Cerebellar cortex (tissue), 1 donor: Measurements from ENCODE around the gene TEX35.

ENCODE experiments used
- DNase-seq: peaks from one replicate; pipeline ENCODE4 v3.0.0-alpha.2; 2015; ENCODE audit warnings: low spot score

Gene TEX35

GRCh38 chr1:178512566-178513277, at the start of gene TEX35:
Gene TEX35 (plus strand): TSS chr1:178513109. CDS start chr1:178513189, 80 bp downstream.
- no peak for DNase-seq

- no peak for DNase-seq
These were observed 48.8 kb upstream of the TEX35 start for GRCh38 chr1:178464141-178464540.

- no peak for DNase-seq
These were observed 48.3 kb upstream of the TEX35 start for GRCh38 chr1:178464566-178464965.

GRCh38 chr1:178465011-178465410, 47.9 kb upstream of the TEX35 start:
- DNase-seq, result no peak

- no peak for DNase-seq
These were observed 45.1 kb upstream of the TEX35 start for GRCh38 chr1:178467837-178468236.

GRCh38 chr1:178470411-178470960, 42.4 kb upstream of the TEX35 start:
- no peak for DNase-seq

- DNase-seq, result no peak
These were observed 40.4 kb upstream of the TEX35 start for GRCh38 chr1:178472531-178472930.

- DNase-seq, result no peak
These were observed 35.5 kb upstream of the TEX35 start for GRCh38 chr1:178477373-178477772.

GRCh38 chr1:178477841-178478240, 35.1 kb upstream of the TEX35 start:
- DNase-seq, result no peak

GRCh38 chr1:178483251-178483957, 29.5 kb upstream of the TEX35 start:
- DNase-seq, result no peak

- DNase-seq, result no peak
These were observed 28.1 kb upstream of the TEX35 start for GRCh38 chr1:178484698-178485225.

GRCh38 chr1:178485541-178485981, 27.3 kb upstream of the TEX35 start:
- DNase-seq, result no peak

GRCh38 chr1:178486100-178487069, 26.5 kb upstream of the TEX35 start:
- DNase-seq, result no peak

GRCh38 chr1:178487070-178487615, 25.8 kb upstream of the TEX35 start:
- DNase-seq, result no peak

GRCh38 chr1:178488393-178488792, 24.5 kb upstream of the TEX35 start:
- no peak for DNase-seq

- DNase-seq, result no peak
These were observed 23.5 kb upstream of the TEX35 start for GRCh38 chr1:178489399-178489798.

GRCh38 chr1:178490136-178490535, 22.8 kb upstream of the TEX35 start:
- no peak for DNase-seq

GRCh38 chr1:178490967-178491366, 21.9 kb upstream of the TEX35 start:
- DNase-seq, result no peak

- DNase-seq, result no peak
These were observed 21.2 kb upstream of the TEX35 start for GRCh38 chr1:178491721-178492120.

GRCh38 chr1:178492341-178492740, 20.6 kb upstream of the TEX35 start:
- no peak for DNase-seq

GRCh38 chr1:178493301-178493741, 19.6 kb upstream of the TEX35 start:
- no peak for DNase-seq
